Myocyte (in vitro differentiated cells): ENCODE measurements around the gene TCP11L2. TPM values are rescaled to one million over a fixed set of nuclear protein-coding genes. Genes with fewer than 3 reads are reported as not detected.
"Not testable (repeated sequence)": the region's sequence is repeated elsewhere in the genome, so short reads cannot be mapped to it uniquely, and the experiment has no call there.

Source experiments
- DNase-seq: peaks from one replicate; pipeline ENCODE4 v3.0.0-alpha.2; 2012; ENCODE audit warnings: low read depth
- total RNA-seq: library from RNA; depleted of rRNA; stranded (reverse); fragments of >200 nt; gene quantifications from 2 replicates; pipeline ENCODE4 v1.2.3, GENCODE V29; 2014

Gene TCP11L2
- total RNA-seq, 1 donor from 2014 or later: 13.4 TPM

DNA sequence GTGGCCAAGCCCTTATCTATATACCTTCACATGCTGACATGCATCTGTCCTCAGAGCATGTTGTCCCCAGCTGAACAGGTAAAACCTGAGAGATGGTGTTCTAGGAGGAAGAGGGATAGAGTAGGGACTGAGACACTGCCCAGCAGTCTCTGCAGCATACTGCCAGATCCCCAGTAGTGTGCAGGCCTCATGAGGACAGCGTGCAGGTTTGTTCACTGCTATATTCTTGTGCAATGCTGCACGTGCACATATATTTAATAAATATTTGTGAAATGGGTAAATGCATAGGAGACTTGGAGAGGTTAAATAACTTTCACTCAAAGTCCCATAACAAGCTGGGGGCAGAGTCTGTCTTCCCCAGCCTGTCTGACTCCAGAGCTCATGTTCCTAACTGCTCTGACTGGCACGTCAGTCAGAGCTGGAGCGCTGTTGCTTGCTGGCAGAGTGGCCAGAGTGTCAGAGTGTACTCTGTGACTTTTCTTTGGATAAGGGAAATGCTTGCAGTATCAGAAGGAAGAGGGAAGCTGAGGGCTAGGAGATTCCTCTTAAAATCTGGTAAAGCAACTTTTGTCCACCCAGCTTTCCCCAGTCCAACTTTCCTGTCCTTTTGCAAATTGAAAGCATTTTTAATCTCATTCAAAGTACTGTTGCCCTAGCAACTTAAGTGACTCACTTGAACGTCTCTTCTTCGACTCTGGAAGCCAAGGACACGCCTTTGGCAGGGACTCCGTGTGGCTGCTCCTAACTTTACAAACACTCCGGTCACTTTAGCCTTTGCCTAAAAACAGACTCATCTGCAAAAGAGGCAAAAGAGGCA is 40.1 kb downstream of the TCP11L2 start:
- DNase-seq: peak; percentile 75

DNA sequence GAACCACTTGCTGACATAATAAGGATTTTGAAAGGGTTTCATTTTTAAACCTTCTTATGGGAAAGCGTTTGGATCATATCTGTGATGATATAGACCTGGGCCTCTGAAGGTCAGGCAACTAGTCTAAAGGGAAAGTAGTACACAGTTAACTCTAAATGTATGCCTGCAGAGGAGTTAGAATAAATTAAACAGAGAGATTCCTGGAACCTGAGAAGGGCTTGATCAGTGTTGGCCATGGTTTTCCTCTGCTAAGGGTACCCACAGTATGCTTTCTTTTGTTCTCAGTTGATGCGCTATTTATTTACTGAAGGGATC is 40.6 kb downstream of the TCP11L2 start:
- DNase-seq: no peak

DNA sequence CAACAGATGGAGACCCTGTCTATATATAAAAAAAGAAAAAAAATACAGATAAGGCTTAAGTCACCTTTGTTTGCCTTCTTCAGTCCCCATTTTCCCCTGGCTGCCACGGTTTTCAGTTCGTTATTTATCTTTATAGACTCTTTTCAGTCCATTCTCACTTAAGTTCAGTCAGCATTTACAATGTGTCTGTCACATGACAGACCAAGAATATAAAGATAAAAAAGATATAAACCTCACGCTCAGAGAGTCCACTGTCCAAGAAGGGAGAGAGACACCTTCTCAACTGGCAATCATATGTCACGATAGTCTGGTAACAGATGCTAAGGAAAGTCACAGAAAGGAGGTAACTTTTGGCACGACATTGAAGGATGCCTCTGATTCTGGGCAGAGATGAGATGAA is 41.6 kb downstream of the TCP11L2 start:
- DNase-seq: no peak

DNA sequence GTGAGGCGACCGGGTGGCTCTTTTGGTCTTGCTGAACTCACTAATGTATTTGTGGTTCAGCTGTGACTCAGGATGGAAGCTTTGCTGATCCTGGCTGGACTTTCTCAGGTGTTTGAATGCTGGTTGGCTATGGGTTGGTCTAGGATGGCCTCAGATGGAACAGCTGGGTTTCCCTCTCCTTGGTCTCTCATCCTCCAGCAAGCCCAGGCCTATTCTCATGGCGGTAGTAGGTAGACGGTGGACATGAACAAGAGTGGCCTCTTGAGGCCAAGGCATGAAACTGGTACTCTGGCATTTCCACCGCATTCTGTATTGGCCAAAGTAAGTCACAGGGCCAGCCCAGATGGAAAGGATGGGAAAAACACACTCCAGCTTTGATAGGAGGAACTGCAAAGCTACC is 43.2 kb downstream of the TCP11L2 start:
- peak; percentile 35 for DNase-seq

DNA sequence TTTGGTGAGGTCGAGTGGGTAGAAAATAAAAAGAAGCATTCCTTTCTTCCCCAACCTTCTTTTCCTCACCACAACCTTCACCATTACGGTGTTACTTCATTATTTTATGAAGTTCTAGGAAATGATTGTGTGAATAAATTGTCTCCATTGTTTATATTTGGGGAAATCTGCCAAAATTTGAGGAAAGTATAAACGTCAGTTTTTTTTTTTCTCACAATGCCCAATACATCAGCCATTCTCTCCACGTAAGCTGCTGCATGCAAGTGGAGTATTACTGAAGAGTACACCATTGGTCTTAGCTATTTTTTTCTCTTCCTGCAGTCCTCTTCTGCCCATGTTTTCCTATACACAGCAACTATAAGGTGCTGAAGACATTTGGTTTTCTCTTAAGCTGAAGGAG is 45.9 kb downstream of the TCP11L2 start:
- DNase-seq: no peak

DNA sequence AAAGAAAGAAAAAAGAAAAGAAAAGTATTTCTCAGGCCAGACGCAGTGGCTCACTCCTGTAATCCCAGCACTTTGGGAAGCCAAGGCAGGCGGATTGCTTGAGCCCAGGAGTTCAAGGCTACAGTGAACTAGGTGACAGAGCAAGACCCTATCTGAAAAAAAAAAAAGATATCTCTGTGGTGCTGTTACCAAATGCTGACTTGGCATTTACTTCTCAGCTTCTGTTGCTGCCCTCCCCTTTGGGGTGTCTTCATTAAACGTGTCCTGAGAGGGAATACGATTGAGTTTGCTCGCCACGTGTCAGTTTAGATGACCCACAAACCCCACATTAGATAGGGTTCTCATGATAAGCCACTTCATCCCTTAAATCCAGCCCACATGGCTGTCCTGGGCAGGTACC is 50.6 kb downstream of the TCP11L2 start:
- no peak for DNase-seq

DNA sequence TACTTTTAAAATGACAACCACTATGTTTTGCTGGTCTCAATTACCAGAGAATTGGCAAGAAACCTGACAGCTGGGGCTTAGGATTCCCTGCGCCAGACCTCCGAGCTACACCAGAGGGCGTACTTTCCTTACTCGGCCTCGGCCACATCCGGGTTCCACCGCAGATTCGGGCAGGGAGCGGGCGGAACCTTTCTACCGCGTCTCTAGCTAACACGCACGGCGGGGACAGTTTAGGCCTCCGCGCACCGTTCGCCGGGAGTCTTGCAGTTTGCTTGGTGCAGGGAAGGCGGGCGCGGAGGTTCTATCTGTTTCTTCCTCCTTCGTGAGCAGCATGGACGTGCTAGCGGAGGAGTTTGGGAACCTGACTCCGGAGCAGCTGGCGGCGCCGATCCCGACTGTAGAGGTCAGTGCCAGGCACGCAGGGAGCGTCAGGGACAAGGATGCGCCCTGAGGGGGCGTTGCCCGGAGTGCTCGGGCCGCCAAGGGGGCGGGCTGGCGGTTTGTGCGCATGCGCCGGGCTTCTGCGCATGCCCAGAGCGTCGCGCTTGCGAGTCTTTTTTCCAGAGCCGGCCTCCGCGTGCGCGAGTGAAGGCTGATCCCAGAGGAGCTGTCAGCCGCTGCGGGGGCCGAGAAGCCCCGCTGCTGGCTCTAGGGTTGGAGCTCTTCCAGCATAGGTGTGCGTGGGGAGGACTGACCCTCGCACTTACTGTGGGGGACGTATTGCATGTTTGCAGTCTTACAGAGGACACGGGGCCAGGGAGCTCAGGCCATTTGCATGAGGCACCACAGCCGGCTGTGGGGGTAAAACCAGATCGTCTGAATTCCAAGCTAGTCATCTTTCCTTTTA is 55.2 kb downstream of the TCP11L2 start, which contains the start of gene POLR3B:
Gene POLR3B (plus strand): TSS at position 200 of the 847 bp plus-strand sequence. CDS start 132 bp downstream, at position 332.
- DNase-seq: peak; percentile 96

DNA sequence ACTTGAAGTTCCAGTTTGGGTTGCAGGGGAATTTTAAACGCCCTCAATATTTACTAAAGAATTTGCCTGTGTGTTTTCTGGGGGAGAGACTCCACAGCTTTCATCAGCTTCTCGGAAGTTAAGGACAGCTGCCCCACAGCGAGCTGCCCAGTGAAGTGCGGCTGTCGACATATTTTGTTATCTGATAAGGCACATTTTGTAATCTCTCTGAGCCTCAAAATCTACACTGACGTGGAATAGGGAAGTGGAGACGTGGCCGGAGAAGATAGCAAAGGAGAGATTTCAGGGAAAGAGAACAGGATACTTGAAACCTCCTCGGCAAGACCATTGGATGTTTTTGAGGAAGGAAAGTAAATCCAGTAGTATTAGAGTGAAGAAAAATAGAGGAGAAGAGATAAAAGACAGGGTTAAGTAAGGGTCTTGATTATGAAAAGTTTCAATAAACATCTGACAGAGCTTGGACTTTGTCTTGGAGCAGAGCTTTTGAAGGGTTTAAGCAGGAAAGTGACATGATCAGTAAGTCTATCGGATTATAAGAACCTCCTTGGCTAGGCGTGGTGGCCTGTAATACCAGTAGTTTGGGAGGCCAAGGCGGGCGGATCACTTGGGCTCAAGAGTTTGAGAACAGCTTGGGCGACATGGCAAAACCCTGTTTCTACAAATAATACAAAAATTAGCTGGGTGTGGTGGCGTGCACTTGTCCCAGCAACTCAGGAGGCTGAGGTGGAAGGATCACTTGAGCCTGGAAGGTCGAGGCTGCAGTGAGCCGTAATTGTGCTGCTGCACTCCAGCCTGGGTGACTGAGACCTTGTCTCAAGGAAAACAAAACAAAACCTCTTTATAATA is 56.1 kb downstream of the TCP11L2 start:
- DNase-seq: peak; percentile 80

DNA sequence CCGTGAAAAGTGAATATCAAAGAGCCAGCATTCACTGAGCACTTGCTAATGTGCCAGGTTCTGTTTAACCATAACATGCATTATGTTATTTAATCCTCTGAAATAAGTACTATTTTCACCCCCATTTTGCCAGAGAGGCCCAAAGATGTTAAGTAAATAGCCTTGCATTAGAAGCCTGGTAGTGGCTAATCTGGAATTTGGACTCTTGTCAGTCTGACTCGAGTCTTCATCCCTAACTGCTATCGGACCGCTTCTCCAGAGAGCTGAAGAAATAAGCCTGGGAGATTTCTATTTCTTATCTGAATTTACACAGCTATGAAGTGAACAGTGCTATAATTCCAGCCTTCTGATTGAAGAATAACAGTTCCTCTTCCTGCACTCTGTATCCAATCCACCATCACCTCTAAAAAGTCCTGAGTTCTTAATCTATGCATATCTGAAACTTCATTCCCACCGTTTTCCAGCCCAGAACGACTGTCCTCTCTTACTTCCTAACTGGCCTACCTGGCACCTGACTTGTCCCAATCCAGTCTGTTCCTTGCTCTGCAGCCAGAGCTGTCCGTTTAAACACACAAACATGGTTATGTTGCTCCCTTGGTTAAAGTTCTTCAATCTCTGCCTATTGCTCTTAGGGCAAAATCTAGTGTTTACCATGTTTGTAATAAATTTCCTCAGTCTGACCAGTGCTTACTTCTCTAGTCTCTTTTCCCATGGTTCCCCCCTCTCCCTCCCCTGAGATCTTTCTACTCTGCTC is 57.3 kb downstream of the TCP11L2 start:
- DNase-seq: no peak

DNA sequence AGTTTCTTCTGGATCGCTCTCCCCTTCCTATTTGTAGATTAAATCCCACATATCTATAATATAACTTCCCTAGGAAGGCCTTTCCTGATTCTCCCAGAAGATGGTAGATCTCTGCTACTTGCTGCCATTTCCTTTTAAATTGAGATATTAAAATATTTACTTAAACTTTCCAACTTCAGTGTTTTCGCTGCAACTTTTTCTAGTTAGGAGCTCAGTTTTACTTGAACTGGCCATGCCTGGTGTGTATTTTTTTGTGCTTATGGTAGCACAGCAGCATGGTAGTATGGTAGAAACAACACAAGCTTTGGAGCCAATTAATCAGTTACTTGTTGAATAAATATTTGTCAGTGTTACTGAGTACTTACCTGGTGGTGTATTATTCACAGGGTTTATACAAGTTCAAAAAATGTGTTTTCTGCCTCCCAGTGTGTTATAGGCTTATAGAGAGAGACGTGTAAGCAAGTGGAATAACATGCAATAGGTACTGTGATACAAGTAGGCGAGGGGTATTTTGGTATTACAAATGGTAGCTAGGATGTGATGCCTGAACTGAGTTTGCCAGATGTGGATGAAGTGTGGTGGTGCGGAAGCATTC is 58.0 kb downstream of the TCP11L2 start:
- DNase-seq: no peak

DNA sequence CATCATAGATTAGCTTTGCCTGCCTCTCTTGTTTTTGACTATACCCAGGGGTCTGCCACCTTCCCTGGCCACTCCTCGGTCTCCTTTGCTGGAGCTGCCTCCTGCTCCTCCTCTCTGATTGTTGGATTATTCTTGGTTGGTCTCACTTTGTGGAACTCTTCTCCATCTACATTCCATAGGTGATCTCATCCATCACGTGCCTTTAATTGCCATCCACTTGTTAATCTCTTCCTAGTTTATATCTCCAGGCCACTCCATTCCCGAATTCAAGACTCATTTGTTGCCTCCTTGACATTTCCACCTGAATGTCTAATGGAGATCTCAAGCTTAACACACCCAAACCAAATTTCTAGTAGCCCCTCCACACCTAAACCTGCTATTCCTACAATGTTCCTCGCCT is 60.4 kb downstream of the TCP11L2 start:
- DNase-seq: no peak

DNA sequence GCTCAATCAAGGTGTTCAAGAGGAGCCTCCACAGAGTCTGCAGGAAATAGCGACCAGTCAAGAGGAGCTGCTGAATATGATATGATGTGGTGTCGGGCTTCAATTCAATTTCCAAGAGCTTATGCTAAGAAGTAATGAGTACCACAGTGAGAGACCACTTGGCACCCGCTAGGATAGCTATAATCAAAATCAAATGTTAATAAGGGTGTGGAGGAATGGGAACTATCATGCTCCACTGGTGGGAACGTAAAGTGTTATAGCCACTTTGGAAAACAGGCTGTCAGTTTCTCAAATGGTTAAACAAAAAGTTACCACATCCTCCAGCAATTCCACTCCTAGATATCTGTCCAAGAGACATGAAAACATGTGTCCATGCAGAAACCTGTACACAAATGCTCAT is 61.7 kb downstream of the TCP11L2 start:
- DNase-seq: no peak

DNA sequence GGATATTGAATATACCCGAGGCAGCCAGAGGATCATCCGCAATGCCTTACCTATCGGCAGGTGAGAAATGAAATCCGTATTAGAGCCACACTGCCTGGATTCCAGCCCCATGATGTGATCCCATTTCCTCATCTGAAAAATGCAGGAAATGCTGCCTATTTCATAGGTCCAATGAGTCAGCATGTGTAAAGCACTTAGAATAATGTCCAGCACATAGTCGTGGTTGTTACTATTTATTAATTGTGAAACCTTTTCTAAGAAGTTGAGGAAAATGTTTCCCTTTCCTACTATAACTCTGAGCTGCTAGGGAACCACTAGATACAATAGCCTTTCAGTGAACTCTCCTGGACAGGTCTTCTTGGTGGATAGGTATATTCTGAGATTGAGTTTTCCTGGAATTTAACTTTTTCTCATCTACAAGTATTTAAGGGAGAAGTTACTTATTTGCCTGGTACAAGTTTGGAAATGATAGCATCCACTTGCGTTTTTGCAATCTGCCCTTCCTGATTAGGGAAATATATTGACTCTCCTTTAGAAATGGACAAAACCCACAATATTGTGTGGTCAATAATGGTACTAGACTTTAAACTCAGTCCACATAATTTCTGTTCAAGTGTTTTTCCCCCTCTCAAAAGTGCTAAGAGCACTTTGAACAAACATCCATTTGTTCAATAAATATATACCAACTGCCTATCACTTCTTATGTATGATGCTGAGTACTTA is 67.3 kb downstream of the TCP11L2 start:
- no peak for DNase-seq

DNA sequence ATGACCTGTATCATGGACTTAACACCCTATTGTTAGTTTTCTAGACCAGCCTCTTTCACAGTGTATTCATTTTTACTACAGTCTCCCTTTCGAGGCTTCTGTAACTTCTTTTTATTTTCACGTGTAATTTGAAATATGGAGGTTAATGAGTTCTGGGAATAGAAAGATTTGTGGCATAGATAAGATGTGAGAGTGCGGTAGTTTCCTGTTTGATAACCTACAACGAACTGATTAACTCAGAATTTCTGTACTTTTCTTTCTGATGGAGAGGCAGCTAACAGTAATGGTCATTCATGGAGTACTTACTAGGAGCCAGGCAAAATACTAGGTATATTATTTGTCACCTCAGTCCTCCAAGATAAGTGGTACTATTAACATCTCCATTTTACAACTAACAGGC is 76.3 kb downstream of the TCP11L2 start:
- no peak for DNase-seq

DNA sequence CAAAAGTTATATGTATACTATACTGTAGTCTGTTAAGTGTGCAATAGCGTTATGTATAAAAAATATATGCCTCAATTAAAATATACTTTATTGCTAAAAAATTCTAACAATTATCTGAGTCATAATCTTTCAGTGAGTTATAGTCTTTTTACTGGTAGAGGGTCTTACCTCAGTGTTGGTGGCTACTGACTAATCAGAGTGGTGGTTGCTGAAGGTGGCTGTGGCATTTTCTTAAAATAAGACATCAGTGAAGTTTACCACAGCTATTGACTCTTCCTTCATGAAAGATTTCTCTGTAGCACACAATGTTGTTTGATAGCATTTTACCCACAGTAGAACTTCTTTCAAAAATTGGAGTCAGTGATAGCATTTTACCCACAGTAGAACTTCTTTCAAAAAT is 78.4 kb downstream of the TCP11L2 start:
- no peak for DNase-seq

DNA sequence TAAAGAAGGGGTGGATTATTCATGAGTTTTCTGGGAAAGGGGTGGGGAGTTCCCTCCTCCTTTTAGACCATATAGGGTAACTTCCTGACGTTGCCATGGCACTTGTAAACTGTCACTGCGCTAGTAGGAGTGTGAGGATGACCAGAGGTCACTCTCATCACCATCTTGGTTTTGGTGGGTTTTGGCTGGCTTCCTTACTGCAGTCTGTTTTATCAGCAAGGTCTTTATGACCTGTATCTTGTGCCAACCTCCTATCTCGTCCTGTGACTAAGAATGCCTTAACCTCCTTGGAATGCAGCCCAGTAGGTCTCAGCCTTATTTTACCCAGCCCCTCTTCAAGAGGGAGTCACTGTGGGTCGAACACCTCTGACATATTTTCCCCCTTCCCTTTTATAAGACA is 79.3 kb downstream of the TCP11L2 start:
- DNase-seq: not testable (repeated sequence)

DNA sequence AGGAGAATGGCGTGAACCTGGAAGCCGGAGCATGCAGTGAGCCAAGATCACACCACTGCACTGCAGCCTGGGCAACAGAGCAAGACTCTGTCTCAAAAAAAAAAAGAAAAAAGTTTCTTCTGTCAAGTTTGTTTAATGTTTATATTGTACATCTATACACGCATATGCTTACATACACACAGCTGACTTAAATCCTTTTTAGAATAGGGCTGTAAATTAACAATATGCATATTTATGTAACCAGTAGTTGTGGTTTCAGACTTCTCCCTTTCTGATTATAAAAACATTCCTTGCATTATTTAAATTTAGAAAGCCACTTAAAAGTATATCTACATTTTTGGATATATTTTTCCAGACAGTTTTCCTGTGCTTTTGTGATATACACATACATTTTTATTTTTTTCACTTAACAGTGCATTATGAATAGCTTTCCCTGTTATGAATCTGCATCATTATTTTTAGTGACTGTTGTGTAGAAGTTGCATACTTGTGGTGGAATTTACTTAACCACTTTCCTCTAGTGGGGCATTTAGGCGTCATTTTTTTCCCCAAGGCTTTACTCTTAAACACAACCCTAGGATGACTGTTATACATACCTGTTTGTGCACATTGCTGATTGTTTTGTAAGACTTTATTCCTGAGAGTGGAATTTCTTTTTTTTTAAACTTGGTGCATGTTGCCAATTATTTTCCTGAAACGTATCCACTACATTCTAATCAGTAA is 84.4 kb downstream of the TCP11L2 start:
- peak; percentile 39 for DNase-seq

DNA sequence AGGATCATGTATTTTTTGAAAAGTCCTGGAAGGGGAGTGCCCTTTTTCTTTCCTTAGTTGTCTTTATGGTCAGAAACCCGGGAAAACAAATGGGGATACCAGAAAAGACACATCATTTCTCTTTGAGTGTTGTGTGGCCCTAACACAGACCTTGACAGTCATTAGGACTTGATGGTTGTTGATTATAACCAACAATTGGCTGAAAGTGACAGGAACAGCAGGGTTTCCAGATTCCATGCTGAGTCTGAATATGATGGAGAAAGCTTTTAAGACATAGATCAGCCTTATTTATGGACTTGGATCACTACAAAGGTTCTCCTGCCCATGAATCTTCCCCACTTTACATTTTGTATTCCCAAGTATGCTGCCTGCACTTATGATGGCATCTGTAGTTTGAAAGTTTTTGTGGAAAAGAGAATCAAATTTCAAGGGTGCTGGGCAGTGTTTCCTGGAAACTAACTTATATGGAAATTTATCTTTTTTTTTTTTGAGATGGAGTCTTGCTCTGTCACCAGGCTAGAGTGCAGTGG is 85.4 kb downstream of the TCP11L2 start:
- DNase-seq: no peak

DNA sequence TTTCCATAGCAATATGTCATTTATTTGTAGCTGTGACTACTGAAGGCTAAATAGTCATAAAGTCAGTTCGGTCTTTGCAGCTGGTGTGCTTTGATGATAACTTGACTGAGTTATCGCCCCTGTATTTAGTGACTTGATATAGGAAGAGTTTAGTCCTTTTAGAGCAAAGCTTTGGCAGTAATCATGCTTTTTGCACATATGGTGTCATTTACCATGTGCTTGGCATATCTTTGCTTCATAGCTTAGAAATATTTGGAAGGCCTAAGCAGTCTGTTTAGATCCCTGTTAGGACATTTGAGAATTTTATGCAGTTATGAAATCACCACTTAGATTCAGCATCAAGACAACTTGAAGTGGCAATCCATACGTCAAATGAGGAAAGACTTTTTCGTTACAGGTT is 86.6 kb downstream of the TCP11L2 start:
- no peak for DNase-seq
